HG03565 (cell line): Measurements from ENCODE around the gene INO80E.

ENCODE experiments used
- ATAC-seq: cut with Tn5 transposase; IDR thresholded peaks from one replicate; pipeline ENCODE4 v1.9.1; 2021; ENCODE audit warnings: mild to moderate bottlenecking, moderate library complexity; ENCODE audit not compliant: unreplicated experiment

The INO80E gene

GRCh38 chr16:29975134-29975538 lies 20.9 kb upstream of the INO80E start:
- ATAC-seq: no peak

- ATAC-seq: no peak
These were observed 20.1 kb upstream of the INO80E start for GRCh38 chr16:29975811-29976511.

- ATAC-seq: no peak
These were observed 18.8 kb upstream of the INO80E start for GRCh38 chr16:29977063-29977825.

GRCh38 chr16:29978081-29978480 lies 18.0 kb upstream of the INO80E start:
- no peak for ATAC-seq

- no peak for ATAC-seq
These were observed 17.3 kb upstream of the INO80E start for GRCh38 chr16:29978564-29979270.

- ATAC-seq: no peak
These were observed 13.3 kb upstream of the INO80E start for GRCh38 chr16:29982560-29983419.

- ATAC-seq: no peak
These were observed 12.5 kb upstream of the INO80E start for GRCh38 chr16:29983420-29984136.

GRCh38 chr16:29984137-29984763 lies 11.8 kb upstream of the INO80E start:
- no peak for ATAC-seq

- no peak for ATAC-seq
These were observed 11.3 kb upstream of the INO80E start for GRCh38 chr16:29984764-29985147.

- ATAC-seq: no peak
These were observed 10.7 kb upstream of the INO80E start for GRCh38 chr16:29985271-29985811.

GRCh38 chr16:29986231-29986630 lies 9.8 kb upstream of the INO80E start:
- ATAC-seq: no peak

GRCh38 chr16:29986931-29987330 lies 9.1 kb upstream of the INO80E start:
- ATAC-seq: no peak

- ATAC-seq: no peak
These were observed 8.5 kb upstream of the INO80E start for GRCh38 chr16:29987371-29988085.

GRCh38 chr16:29988346-29989075 lies 7.5 kb upstream of the INO80E start:
- no peak for ATAC-seq

GRCh38 chr16:29989111-29989858 lies 6.8 kb upstream of the INO80E start:
- no peak for ATAC-seq

- no peak for ATAC-seq
These were observed 6.0 kb upstream of the INO80E start for GRCh38 chr16:29990034-29990433.

- ATAC-seq: no peak
These were observed 5.0 kb upstream of the INO80E start for GRCh38 chr16:29990883-29991570.
